ENCODE data around the gene OPRL1. TPM values are rescaled to one million over a fixed set of nuclear protein-coding genes. Genes with fewer than 3 reads are reported as not detected.

OPRL1 gene
- total RNA-seq, 3 donors from 2014 or later: 1.6 to 3.4 (median 2.3) TPM

DNA sequence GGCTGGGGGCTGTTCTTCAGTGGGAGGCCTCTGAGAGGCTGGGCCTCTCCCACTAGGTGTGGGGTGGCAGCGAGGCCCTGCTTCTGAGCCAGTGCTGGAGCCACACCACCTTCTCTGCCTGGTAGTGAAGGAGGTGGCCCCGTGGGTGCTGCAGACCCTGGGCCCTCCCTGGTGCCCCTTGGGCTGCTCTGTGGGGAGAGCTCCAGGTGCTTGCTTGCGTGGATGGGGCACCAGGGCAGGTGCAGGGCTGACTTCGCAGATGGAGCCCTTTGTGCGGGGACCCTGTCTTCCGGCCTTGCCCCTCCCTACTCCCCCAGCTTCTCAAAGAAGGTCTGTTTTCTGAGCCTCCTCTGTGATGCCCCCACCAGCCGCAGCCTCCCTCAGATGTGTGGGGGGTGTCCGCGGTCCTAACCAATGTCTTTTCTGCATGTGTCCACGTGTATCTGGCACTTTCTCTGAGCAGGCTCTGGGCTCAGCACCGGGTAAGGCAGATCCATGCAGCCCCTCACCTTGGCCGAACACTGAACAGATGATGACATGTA lies 67.1 kb downstream of the OPRL1 start:
- TF ChIP-seq POLR2A (IDR thresholded peaks at IDR 0.05) (no peak), POLR2AphosphoS5 (IDR thresholded peaks at IDR 0.05) (no peak)
- TF ChIP-seq, protein P1, sequence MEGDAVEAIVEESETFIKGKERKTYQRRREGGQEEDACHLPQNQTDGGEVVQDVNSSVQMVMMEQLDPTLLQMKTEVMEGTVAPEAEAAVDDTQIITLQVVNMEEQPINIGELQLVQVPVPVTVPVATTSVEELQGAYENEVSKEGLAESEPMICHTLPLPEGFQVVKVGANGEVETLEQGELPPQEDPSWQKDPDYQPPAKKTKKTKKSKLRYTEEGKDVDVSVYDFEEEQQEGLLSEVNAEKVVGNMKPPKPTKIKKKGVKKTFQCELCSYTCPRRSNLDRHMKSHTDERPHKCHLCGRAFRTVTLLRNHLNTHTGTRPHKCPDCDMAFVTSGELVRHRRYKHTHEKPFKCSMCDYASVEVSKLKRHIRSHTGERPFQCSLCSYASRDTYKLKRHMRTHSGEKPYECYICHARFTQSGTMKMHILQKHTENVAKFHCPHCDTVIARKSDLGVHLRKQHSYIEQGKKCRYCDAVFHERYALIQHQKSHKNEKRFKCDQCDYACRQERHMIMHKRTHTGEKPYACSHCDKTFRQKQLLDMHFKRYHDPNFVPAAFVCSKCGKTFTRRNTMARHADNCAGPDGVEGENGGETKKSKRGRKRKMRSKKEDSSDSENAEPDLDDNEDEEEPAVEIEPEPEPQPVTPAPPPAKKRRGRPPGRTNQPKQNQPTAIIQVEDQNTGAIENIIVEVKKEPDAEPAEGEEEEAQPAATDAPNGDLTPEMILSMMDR (IDR thresholded peaks at IDR 0.05): no peak
- H3K36me3 ChIP-seq: no peaks in the 10 kb centered on the region
- peaks cover 0 to 19% of the 10 kb centered on the region in 2 donors for H3K27me3 ChIP-seq
- no peak for DNase-seq (ENCODE audit: low spot score in 2 of 2)
- H3K4me3 ChIP-seq: no peak overlapping the region
- peaks cover 0 to 8% of the 10 kb centered on the region in 2 donors for H3K9me3 ChIP-seq
- no peak overlapping the region for H3K27ac ChIP-seq
- intact Hi-C loops (cut with DNase I; ENCODE audit: low total_unique reads): no loop called here
- H3K4me1 ChIP-seq: no peaks in the 10 kb centered on the region

DNA sequence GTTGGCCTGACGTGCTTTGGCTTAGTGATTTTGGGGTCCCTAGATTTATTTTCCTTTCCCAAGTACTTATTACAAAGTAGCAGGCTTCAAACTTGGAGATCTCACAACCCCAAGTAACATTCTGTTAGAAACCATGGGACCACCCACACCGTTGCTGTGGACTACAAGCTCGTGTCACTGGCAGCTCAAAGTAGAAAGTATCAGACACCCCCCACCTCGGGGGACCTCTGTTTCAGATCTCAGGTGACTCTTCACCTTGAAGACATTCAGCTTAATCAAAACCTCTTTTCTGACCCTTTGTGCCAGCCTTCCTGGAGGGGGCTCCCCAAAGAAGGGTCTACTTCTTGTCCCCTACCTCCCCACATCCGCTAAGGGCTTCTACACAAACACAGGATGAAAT lies 68.7 kb downstream of the OPRL1 start:
- H3K9me3 ChIP-seq: peaks cover 0 to 8% of the 10 kb centered on the region in 2 donors
- no peak overlapping the region for H3K27ac ChIP-seq
- H3K36me3 ChIP-seq: no peaks in the 10 kb centered on the region
- TF ChIP-seq POLR2AphosphoS5 (IDR thresholded peaks at IDR 0.05): no peak
- TF ChIP-seq, protein P1 (IDR thresholded peaks at IDR 0.05): no peak
- no peak overlapping the region for H3K4me3 ChIP-seq
- no peak for DNase-seq (ENCODE audit: low spot score in 2 of 2)
- H3K4me1 ChIP-seq: no peaks in the 10 kb centered on the region
- H3K27me3 ChIP-seq: peaks cover 0 to 20% of the 10 kb centered on the region in 2 donors
- intact Hi-C loops (cut with DNase I; ENCODE audit: low total_unique reads): no loop called here

DNA sequence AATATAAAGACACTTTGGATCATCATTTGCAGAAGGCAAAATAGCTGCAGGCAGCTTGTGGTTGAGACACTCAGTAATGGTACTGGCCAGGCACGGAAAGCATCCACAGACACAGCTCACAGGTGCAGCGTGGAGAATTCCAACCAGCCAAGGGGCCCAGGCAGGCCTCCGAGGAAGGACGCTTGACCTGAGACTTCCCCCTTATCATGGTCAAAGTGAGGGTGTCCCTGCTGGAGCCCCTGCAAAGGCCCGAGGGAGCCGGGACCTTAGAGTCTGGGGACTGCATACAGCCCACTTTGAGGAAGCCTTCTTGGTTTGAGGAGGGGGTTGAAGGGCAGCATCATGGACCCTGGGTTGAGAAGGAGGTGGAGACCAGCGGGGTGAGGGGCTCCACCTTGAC lies 69.3 kb downstream of the OPRL1 start:
- DNase-seq (ENCODE audit: low spot score in 2 of 2): no peak
- Histone ChIP-seq H3K27ac (no peak overlapping the region), H3K36me3 (no peaks in the 10 kb centered on the region), H3K27me3 (peaks cover 0 to 22% of the 10 kb centered on the region in 2 donors), H3K4me3 (no peak overlapping the region), H3K9me3 (peaks cover 0 to 8% of the 10 kb centered on the region in 2 donors), H3K4me1 (no peaks in the 10 kb centered on the region)
- TF ChIP-seq POLR2A (IDR thresholded peaks at IDR 0.05): no peak
- TF ChIP-seq, protein P1 (IDR thresholded peaks at IDR 0.05): no peak
- TF ChIP-seq POLR2AphosphoS5 (IDR thresholded peaks at IDR 0.05): no peak
- intact Hi-C loops (cut with DNase I; ENCODE audit: low total_unique reads): no loop called here

DNA sequence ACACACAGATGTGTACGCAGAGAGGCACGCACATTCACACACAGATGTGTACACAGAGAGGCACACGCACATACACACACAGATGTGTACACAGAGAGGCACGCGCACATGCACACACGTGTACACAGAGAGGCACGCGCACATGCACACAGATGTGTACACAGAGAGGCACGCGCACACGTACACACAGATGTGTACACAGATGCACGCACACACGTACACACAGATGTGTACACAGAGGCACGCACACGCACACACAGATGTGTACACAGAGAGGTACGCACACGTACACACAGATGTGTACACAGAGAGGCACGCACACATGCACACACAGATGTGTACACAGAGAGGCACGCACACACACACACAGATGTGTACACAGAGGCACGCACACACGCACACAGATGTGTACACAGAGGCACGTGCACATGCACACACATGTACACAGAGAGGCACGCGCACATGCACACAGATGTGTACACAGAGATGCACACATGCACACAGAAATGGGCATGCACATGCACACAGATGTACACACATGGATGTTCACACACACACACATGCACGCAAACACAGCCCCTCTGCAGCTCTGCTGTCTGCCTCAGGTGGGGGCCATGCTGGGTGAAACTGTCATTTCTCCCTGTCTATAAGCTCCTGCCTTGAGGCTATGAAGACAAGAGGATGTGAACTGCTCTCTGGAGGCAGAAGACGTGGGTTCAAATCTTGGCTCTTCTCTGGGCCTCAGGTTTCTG lies 70.1 kb downstream of the OPRL1 start:
- Histone ChIP-seq H3K27me3 (peaks cover 0 to 30% of the 10 kb centered on the region in 2 donors), H3K36me3 (no peaks in the 10 kb centered on the region), H3K4me3 (no peak overlapping the region), H3K27ac (no peak overlapping the region), H3K9me3 (peaks cover 0 to 6% of the 10 kb centered on the region in 2 donors), H3K4me1 (no peaks in the 10 kb centered on the region)
- no peak for DNase-seq (ENCODE audit: low spot score in 2 of 2)
- intact Hi-C loops (cut with DNase I; ENCODE audit: low total_unique reads): no loop called here
- TF ChIP-seq, protein P1 (IDR thresholded peaks at IDR 0.05): no peak

Other genes with a start within 250 kb of the OPRL1 start
- 10 to 100 TPM in 2 of 3 donors, 1 to 10 TPM in 1; 8.2 to 18.7 (median 10.7) TPM for gene ZBTB46, start 248.8 kb upstream of the OPRL1 start, total RNA-seq
- gene ABHD16B, start 218.6 kb upstream of the OPRL1 start, total RNA-seq: not detected
- 100 to 1,000 TPM in 1 of 3 donors, 10 to 100 TPM in 2; 75.1 to 146 (median 84.2) TPM for gene TPD52L2, start 214.8 kb upstream of the OPRL1 start, total RNA-seq
- 10 to 100 TPM; 31.1 to 37.9 (median 37.0) TPM for gene DNAJC5, start 185.0 kb upstream of the OPRL1 start, total RNA-seq
- 10 to 100 TPM; 24.2 to 44.9 (median 36.3) TPM for gene UCKL1, start 123.7 kb upstream of the OPRL1 start, total RNA-seq
- 10 to 100 TPM in 1 of 3 donors, 1 to 10 TPM in 2; 5.8 to 12.7 (median 9.2) TPM for gene ZNF512B, start 110.2 kb upstream of the OPRL1 start, total RNA-seq
- 1 to 10 TPM in 2 of 3 donors, under 1 TPM in 1; 0.96 to 3.3 (median 2.8) TPM for gene SAMD10, start 100.4 kb upstream of the OPRL1 start, total RNA-seq
- 10 to 100 TPM; 53.9 to 67.5 (median 59.6) TPM for gene PRPF6, start 99.0 kb upstream of the OPRL1 start, total RNA-seq
- gene C20orf204, start 43.9 kb upstream of the OPRL1 start, total RNA-seq: 1 to 10 TPM in 2 of 3 donors, under 1 TPM in 1; 0.66 to 1.3 (median 1.1) TPM
- 1 to 10 TPM; 1.8 to 8.8 (median 3.2) TPM for gene SOX18, start 30.4 kb upstream of the OPRL1 start, total RNA-seq
- gene TCEA2, start 16.9 kb upstream of the OPRL1 start, total RNA-seq: 10 to 100 TPM; 23.9 to 39.4 (median 26.6) TPM
- 10 to 100 TPM; 14.7 to 22.2 (median 16.4) TPM for gene RGS19, start 564 bp upstream of the OPRL1 start, total RNA-seq
- gene LKAAEAR1, start 4.3 kb downstream of the OPRL1 start, total RNA-seq: under 1 TPM in 1 of 3 donors, not detected in 2; 0.64 TPM
- not detected for gene NPBWR2, start 27.5 kb downstream of the OPRL1 start, total RNA-seq
- gene MYT1, start 84.4 kb downstream of the OPRL1 start, total RNA-seq: under 1 TPM in 1 of 3 donors, not detected in 2; under 0.01 TPM
- 100 to 1,000 TPM in 1 of 3 donors, 10 to 100 TPM in 2; 73.7 to 119 (median 77.6) TPM for gene PCMTD2, start 175.7 kb downstream of the OPRL1 start, total RNA-seq

All from breast epithelium (tissue), 4 donors.